ENCODE data around the gene TNFRSF1B.

The TNFRSF1B gene

DNA sequence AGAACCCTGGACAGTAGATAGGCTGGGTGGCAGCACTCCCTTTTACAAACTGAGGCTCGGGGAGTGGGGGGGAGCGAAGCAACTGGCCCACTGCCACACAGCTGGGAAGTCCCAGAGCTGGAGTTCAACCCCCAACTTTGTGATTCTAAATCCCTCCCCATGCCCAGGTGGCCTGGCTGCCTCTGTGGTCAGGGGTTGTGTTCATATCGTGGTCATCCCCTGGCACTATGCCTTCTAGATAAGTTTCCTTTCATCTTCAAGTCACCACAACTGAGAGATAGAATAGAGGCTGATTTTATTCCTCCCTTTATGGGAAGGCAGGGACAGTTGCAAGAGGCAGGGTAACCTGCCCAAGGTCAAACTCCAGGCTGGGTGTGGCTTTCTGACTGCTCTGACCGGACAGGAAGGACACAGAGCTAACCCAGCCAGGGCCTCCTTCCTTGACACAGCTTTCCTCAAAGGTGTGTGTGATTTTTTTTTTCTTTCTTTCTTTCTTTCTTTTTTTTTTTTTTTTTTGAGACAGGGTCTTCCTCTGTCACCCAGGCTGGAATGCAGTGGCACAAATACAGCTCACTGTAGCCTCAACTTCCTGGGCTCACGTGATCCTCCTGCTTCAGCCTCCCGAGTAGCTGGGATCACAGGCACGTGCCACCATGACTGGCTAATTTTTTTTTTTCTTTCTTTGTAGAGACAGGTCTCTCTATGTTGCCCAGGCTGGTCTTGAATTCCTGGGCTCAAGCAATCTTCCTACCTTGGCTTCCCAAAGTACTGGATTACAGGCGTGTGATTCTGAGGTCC is 18.4 kb upstream of the TNFRSF1B start:
- TF ChIP-seq, protein P1, sequence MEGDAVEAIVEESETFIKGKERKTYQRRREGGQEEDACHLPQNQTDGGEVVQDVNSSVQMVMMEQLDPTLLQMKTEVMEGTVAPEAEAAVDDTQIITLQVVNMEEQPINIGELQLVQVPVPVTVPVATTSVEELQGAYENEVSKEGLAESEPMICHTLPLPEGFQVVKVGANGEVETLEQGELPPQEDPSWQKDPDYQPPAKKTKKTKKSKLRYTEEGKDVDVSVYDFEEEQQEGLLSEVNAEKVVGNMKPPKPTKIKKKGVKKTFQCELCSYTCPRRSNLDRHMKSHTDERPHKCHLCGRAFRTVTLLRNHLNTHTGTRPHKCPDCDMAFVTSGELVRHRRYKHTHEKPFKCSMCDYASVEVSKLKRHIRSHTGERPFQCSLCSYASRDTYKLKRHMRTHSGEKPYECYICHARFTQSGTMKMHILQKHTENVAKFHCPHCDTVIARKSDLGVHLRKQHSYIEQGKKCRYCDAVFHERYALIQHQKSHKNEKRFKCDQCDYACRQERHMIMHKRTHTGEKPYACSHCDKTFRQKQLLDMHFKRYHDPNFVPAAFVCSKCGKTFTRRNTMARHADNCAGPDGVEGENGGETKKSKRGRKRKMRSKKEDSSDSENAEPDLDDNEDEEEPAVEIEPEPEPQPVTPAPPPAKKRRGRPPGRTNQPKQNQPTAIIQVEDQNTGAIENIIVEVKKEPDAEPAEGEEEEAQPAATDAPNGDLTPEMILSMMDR (IDR thresholded peaks at IDR 0.05) = no peak

DNA sequence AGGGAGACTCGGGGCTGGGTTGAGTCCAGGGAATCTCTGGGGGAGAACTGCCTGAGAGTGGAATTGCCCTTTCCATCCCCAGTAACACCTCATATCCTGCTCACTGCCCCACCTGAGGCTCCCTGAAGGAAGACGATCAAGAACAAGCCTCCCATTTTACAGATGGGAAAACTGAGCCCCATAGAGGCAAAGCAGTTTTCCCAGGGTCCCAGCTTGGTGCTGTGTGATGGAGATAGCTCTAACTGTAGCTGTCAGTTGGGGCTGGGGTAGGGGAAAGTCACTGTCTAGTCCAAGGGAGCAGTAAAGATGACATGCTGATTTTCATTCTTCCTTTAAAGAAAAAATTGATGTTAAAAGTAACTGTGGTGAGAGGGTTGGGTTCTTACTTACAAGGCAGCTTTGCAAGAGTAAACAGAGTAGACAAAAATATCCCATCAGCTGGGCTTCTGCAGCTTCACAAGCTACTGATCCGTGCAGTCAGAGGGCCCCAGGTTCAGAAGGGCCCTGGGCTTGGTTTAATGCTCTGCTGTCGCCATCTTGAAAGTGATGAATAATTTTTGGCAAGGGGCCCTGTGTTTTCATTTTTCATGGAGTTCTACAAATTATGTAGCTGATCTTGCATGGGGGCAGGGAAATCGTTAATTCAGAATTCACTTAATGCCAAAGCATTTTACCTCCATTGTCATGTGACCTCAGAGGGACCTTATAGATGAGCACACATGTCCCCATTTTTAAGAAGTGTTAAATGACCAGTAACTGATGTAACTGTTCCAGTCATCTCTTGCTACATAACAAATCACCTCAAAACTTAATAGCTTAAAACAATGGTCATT is 17.6 kb upstream of the TNFRSF1B start:
- TF ChIP-seq, protein P1 (IDR thresholded peaks at IDR 0.05) = no peak

DNA sequence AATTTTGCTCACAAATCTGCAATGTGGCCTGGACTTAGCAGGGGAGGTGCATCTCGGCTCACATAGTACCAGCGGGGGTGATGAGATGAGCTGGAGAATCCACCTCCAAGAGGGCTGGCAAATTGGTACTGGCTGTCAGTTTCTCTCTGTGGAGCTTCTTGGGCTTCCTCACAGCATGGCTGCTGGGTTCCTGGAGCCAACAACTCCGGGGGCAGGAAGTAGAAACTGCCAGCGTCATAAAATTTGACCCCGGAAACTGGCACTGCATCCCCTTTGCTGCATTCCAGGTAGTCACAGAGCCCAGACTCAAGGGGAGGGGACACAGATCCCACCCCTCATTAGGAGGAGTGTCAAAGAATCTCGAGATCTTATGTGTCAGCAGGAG is 17.0 kb upstream of the TNFRSF1B start:
- TF ChIP-seq, protein P1 (IDR thresholded peaks at IDR 0.05) = no peak

DNA sequence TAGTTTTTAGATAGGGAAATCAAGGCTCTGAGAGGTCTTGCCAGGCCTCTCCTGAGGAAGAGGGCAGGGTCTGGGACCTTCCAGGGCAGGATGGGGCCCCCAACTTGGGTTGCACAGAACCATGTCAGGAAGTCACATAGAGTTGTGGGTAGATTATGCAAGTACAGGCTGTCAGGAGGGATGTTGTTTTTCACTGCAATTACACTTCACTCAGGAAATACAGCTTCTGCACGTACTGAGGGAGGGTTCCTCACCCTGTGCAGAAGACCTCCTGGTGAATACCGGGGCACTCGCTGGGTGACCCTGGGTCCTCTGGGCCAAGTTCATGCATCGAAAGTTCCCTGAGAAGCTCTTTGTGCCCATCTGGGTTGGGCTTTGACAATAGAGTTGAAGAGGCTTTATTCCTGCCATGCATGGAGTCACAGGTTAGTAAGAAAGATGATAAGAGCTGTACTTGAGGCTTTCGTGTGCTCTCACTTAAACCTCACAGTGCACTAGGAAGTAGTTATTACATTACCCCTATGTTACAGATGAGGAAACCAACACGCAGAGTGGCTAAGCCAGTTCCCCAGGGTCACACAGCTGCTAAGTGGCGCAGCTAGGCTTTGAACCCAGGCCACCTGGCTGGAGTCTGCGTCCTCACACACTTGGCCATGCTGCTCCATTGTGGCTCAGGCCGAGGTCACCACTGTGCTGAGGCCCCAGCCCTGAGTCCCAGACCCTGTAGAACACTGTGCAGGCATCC is 16.2 kb upstream of the TNFRSF1B start:
- TF ChIP-seq, protein P1 (IDR thresholded peaks at IDR 0.05) = no peak

DNA sequence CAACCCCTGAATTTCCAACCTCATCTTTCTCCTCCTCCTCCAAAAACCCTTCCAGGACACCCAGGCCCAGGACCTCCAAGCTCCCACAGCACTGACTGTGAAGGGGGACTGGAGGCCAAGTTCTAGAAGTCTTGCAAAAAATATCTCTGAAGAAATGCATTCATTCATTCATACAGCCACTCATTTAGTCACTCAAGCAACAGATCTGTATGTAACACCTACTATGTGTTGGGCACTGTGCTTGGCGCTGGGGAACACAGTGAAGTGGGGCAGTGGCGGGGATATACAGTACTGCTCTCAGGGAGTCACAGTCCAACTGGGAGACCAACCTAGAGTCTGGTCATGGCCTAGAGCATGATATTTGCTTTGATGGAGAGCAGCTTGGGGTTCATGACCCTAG is 15.3 kb upstream of the TNFRSF1B start:
- TF ChIP-seq, protein P1 (IDR thresholded peaks at IDR 0.05) = no peak

DNA sequence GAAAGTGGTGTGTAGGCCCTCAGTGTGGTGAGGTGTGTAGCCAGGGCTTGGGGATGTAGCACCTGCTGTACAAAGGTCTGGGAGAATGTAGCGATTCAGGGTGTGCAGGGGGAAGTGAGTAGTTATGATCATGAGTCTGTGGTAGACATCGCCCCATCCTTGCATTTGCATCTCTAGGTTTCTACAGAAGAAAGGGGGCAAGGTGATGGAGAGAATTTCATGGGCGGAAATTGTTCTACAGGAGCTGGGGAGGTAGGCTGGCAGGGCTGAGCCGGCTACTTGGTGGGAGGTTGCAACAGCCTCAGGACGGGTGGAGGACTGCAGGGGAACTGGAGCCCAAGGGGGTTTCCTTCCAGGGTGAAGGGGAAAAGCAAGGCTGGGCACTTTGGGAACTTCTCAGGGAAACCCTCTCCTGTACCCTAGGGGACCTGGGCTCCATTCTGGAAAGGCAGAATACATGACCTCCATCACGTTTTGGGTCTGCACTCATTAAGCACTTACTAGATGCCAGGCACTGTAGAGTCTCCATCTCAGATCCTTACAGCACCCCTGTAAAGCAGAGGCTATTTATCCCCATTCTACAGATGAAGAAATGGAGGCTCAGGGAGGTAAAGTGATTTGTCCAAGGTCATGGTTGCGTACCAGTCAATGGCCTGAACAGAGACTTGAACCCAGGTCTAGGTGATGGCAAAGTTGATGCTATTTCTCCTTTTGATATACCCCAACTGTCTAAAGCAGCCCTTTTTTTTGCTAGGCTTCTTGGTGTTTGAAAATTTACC is 14.5 kb upstream of the TNFRSF1B start:
- TF ChIP-seq, protein P1 (IDR thresholded peaks at IDR 0.05) = no peak
